ENCODE data around the gene NRL. TPM values are rescaled to one million over a fixed set of nuclear protein-coding genes. Genes with fewer than 3 reads are reported as not detected.

The NRL gene
- total RNA-seq, 1 experiment from 2014 or later: 2.5 TPM

DNA sequence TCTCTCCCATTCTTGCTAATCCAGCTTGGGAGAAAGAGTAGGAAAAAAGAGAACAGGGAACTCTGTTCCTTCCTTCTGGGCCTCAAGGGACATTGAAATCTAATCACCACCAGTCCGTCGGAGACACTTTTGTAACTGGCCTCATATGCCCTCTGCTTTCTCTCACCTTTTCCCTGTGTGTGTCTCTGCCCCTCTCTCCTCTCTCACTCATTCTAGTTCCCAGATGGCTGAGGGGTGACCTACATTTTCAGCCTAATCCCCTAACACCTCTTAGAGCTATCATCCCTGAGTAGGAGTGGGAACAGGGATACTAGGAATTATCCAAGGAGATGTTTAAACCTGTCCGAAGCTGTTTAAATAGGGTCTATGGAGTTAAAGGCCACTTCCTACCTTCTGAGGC, 29.5 kb downstream of the NRL start:
- Histone ChIP-seq H4K91ac (ENCODE audit: insufficient read length, low read depth, low read length) (no peak overlapping the region), H4K8ac (replicated peaks; ENCODE audit: insufficient read length, low read depth, low read length) (no peak overlapping the region), H3K4me2 (ENCODE audit: insufficient read depth, insufficient read length, low read length) (no peak overlapping the region), H2BK120ac (ENCODE audit: low read depth, low read length, poor library complexity, severe bottlenecking) (no peak overlapping the region), H2BK12ac (ENCODE audit: insufficient read length, low read depth, low read length) (no peak overlapping the region), H3K27me3 (ENCODE audit: insufficient read depth, low read length) (no peaks in the 10 kb centered on the region; the same call in 1 of the 2 replicates), H3K79me1 (ENCODE audit: insufficient read depth, low read depth, low read length, poor library complexity, severe bottlenecking) (no peaks in the 10 kb centered on the region), H3K23ac (ENCODE audit: insufficient read length, low read depth, low read length) (no peak overlapping the region), H3K27ac (ENCODE audit: insufficient read length, low read depth, low read length) (no peak overlapping the region), H4K5ac (ENCODE audit: insufficient read length, low read depth, low read length) (no peak overlapping the region), H3K23me2 (ENCODE audit: insufficient read length, low read depth, low read length, poor library complexity, severe bottlenecking) (peaks cover 4% of the 10 kb centered on the region), H3K9ac (ENCODE audit: extremely low read depth, insufficient read length, low read length) (no peak overlapping the region), H3K18ac (ENCODE audit: insufficient read length, low read depth, low read length) (no peak overlapping the region), H3K56ac (ENCODE audit: insufficient read length, low read depth, low read length) (no peak overlapping the region), H4K20me1 (ENCODE audit: control insufficient read depth, insufficient read depth, insufficient read length) (no peaks in the 10 kb centered on the region), H2BK5ac (ENCODE audit: insufficient read length, low read length) (no peak overlapping the region), H3K4me1 (ENCODE audit: insufficient read depth, low read length) (peaks cover 2% of the 10 kb centered on the region; the same call in 1 of the 2 replicates), H3K14ac (ENCODE audit: insufficient read depth, low read length) (no peak overlapping the region), H3T11ph (ENCODE audit: low read length) (no peak overlapping the region), H3K4ac (ENCODE audit: low read depth, low read length) (no peak overlapping the region), H2AFZ (ENCODE audit: low read length) (no peak overlapping the region), H2BK15ac (ENCODE audit: low read depth, low read length) (no peak overlapping the region), H3K9me3 (ENCODE audit: control insufficient read depth, low read depth, low read length) (no peaks in the 10 kb centered on the region), H2AK5ac (ENCODE audit: insufficient read length, low read length) (no peak overlapping the region), H2BK20ac (ENCODE audit: low read depth, low read length, poor library complexity, severe bottlenecking) (no peak overlapping the region), H3K79me2 (ENCODE audit: insufficient read depth, low read length) (no peaks in the 10 kb centered on the region)
- DNase-seq: no peak
- H3K27me3 Mint-ChIP-seq (ENCODE audit: low read depth): peaks cover 28% of the 10 kb centered on the region
- peaks cover 17 to 27% of the 10 kb centered on the region in 2 experiments for H3K4me1 Mint-ChIP-seq
- no peak overlapping the region for H3K4me3 Mint-ChIP-seq
- H3K27ac Mint-ChIP-seq: no peak overlapping the region; a peak in 1 of 7 replicates
- TF ChIP-seq, protein P1, sequence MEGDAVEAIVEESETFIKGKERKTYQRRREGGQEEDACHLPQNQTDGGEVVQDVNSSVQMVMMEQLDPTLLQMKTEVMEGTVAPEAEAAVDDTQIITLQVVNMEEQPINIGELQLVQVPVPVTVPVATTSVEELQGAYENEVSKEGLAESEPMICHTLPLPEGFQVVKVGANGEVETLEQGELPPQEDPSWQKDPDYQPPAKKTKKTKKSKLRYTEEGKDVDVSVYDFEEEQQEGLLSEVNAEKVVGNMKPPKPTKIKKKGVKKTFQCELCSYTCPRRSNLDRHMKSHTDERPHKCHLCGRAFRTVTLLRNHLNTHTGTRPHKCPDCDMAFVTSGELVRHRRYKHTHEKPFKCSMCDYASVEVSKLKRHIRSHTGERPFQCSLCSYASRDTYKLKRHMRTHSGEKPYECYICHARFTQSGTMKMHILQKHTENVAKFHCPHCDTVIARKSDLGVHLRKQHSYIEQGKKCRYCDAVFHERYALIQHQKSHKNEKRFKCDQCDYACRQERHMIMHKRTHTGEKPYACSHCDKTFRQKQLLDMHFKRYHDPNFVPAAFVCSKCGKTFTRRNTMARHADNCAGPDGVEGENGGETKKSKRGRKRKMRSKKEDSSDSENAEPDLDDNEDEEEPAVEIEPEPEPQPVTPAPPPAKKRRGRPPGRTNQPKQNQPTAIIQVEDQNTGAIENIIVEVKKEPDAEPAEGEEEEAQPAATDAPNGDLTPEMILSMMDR (conservative IDR thresholded peaks at IDR 0.05): no peak
- WGBS (ENCODE audit: extremely low coverage, insufficient read length, low lambda C conversion rate): no CpG with 5 or more reads among the region's 3 CpGs
- no peaks in the 10 kb centered on the region for H3K9me3 Mint-ChIP-seq
- H3K36me3 Mint-ChIP-seq (ENCODE audit: insufficient read depth in 1 of 3, low read depth in 3 of 3): no peaks in the 10 kb centered on the region; a peak in 1 of 7 replicates

Measured in H9 (cell line).